Activated CD8-positive, alpha-beta memory T cell treated with anti-CD3 and anti-CD28 coated beads, Interleukin-2, amount 50 U/mL, for 24 hours (primary cell): ENCODE results near the gene PALLD.

Experiments
- DNase-seq: peaks from one replicate; pipeline ENCODE4 v3.0.0-alpha.2; 2020; ENCODE audit errors: extremely low read depth

Gene PALLD

DNA sequence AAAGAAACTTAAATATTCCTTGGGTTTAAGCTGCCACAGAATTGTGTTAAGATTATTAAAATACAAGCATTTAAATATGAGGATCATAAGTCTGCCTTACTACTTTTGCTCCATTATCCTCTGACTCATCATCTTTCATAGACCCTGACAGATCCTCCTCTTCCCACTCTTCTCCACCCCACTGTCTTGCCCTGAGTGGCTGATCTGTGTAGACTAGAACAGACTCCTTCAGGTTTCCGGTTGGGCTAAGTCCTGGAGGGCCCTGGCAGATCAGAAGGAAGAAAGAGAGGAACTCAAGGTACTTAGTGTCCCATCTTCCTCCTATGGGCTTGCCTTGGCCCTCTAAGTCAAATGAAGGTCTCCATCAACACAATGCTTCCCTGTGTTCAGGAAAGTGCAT is 30.7 kb downstream of the PALLD start:
- no peak for DNase-seq

DNA sequence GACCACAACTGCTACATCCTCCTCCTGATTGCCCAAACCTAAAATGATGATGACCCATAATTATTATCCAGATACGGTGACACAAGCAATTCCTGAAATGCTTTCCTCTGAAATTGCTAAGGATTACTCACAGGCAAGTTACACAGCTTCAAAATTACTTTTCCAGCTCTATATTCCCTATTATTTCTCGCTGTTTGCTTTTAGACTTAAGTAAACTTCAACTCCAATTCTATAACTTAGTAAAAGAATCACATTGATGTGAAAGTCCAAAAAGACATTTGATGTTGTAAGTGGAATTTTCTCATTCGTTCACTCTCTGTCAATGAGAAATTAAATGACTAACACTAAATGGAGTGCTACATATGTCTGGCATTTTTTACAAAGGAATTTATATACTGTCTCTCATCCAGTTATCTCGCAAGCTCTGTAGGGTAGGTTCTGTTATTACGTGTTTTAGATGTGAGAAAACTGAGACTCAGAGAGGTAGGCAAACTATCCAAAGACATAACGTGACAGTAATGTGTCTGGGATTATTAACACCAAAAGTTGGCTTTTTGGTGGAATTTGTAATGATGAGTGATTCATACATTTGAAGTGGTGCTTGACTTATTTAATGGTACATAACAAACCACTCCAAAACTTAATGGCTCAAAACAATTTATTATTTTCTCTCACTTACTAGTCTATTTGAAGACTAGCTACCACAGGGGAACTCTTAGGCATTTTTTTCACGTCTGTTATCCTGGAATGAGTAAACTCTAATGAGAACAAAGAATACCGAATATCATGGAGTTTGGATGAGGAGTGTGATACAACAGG is 31.5 kb downstream of the PALLD start:
- no peak for DNase-seq

- DNase-seq = no peak
These were observed 32.4 kb downstream of the PALLD start for GRCh38 chr4:168529257-168529656.

DNA sequence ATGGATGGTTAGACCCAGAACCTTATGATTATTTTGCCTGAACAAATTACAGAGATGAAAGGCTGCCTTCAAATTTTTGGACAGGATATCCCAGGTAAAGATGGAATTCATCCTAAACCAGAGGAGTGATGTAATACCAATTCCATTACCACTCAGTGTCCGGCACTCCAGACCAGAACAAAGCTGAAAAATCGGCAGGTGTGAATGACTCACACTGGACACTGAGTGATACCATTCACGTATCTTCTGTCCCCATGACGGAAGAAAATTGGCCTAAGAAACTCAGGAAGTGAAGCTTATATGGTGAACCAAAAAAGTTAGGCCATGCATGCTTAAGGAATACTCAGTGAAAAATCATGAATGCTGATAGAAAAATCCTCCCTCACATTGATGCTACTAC is 34.5 kb downstream of the PALLD start:
- DNase-seq = no peak

- no peak for DNase-seq
These were observed 37.7 kb downstream of the PALLD start for GRCh38 chr4:168534535-168534934.

GRCh38 chr4:168535689-168536088 is 38.8 kb downstream of the PALLD start:
- DNase-seq = no peak

GRCh38 chr4:168536448-168536847 is 39.6 kb downstream of the PALLD start:
- DNase-seq = no peak

GRCh38 chr4:168537086-168537485 is 40.2 kb downstream of the PALLD start:
- DNase-seq = no peak

DNA sequence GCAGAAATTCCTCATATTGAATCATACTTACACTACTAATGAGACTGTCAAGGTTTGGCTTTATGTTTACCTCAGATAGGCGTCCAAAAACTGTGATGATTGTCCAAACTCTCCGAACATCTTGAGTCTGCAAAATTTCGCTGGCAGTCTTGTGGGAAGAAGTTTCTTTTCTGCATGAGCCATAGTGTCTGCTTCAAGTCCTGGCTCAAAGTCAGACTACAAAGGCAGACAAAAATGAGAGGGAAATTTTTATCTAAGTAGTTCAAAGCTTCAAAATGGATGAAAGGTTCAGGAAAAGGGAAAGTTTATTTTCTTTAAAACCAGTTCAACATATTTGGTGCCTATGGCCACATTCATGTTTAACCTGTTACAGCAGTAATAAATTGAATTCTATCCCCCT is 40.7 kb downstream of the PALLD start:
- DNase-seq = no peak

GRCh38 chr4:168538632-168539031 is 41.8 kb downstream of the PALLD start:
- DNase-seq = no peak

DNA sequence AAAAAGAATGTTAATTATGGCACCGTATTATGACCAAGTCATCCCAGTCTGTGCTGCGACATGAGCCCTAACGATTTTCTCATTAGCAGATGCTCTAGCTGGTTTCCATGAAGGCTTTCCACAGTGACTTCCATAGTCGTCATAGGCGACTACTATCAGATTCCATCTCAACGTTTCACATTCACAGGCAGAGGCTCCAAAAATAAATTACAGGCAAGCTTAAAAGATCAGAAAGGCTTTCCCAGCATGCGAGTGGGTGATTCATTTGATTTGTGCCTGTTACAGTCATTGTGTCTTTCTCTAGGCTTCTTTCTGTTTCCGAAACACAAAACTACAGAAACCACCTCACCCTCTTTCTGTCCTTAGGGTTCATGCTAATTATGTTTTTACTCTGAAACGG is 43.2 kb downstream of the PALLD start:
- no peak for DNase-seq

- no peak for DNase-seq
These were observed 43.8 kb downstream of the PALLD start for GRCh38 chr4:168540503-168541265.

GRCh38 chr4:168541266-168541953 is 44.6 kb downstream of the PALLD start:
- no peak for DNase-seq

- no peak for DNase-seq
These were observed 52.3 kb downstream of the PALLD start for GRCh38 chr4:168549143-168549542.

GRCh38 chr4:168550064-168550766 is 53.4 kb downstream of the PALLD start:
- DNase-seq = no peak

DNA sequence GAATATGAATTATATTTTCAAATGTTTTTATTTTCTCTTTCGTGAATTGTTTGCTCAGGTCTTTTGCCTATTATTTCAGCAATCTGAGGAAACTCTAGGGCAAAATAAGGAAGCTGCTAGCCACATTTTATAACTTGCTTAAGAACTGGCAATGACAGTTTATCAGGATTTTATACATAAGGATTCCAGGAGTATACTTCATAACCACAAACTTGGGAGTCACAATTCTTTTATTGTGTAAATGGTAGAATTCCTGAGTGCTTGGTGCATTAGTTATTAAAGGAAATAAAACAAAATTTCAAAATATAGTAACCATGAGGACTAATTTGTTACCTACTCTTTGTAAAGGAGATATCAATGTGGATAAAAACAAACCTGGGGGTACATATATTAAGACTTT is 54.4 kb downstream of the PALLD start:
- DNase-seq = no peak

- DNase-seq = no peak
These were observed 55.3 kb downstream of the PALLD start for GRCh38 chr4:168551945-168552695.

DNA sequence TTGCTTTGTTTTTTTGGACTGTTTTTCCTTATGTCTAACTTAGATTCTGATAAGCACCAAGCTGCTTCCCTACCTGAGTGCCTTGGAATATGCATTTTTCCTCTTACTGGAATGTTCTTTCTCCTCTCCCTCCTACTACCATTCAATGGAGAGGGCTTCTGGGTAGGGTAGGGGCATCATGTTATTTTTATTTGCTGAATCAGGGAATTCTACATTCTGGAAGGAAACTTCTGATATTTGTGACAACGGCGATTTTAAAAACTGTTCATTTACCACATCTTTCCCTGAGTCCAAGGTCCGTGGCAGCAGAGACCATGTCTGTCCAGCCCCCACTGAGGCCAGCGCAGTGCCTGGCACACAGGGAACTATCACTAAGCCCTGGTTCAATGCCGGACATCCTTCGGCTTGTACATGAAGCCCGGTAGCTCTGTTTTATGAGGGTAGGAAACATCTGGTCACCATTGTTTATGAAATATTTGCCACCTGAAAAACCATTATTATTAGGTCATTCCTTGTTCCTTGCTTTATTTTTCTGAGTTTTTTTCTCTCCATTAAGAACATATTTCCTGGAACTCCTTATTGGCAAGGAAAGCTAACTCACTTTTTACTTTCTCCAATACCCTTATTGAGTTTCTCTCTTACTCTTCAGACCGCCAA is 57.0 kb downstream of the PALLD start:
- DNase-seq = no peak

- DNase-seq = no peak
These were observed 58.6 kb downstream of the PALLD start for GRCh38 chr4:168555437-168555836.

DNA sequence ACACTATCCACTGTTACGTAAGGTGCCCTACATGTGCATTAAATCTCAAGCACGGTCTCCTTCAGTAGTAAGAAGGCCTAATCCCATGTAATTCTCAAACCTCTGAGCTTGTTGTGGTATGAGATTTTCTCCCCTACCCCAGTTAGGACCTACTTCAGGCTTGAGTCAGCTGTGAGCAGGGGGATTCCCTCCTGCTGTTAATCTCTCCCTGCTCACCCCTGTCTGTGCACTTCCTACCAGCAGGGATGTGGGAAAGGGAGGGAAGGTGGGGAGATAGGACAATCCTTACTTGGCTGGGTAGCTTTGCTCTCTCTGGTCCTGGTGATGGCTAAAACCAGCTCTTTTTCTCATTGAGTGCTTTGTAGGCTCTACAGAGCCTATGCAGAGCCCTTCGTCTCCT is 60.8 kb downstream of the PALLD start:
- no peak for DNase-seq

GRCh38 chr4:168558599-168558998 is 61.7 kb downstream of the PALLD start:
- DNase-seq = no peak
